Liver (tissue), 9 donors: ENCODE measurements around the gene LMTK2. TPM values are rescaled to one million over a fixed set of nuclear protein-coding genes. Genes with fewer than 3 reads are reported as not detected.

Experiments used
- DNase-seq: peaks from one replicate; pipeline ENCODE4 v3.0.0-alpha.2; 2017; ENCODE audit warnings: low spot score
- H3K27ac ChIP-seq, 2 donors: one replicate each; pipeline ENCODE4 v1.7.0; 2013; ENCODE audit warnings: inconsistent platforms in 2 of 2, low read length in 2 of 2, control low read depth in 1 of 2, low read depth in 1 of 2, mild to moderate bottlenecking in 1 of 2
- H3K27me3 ChIP-seq, 4 donors: one replicate each; pipeline versions ENCODE4 v1.6.1 to v1.7.0; 2013; ENCODE audit warnings: low read length in 3 of 4, inconsistent platforms in 1 of 4, mild to moderate bottlenecking in 1 of 4, moderate library complexity in 1 of 4; ENCODE audit not compliant: control insufficient read depth in 4 of 4, insufficient read depth in 4 of 4
- H3K36me3 ChIP-seq, 4 donors: one replicate each; pipeline versions ENCODE4 v1.6.1 to v1.7.0; 2013; ENCODE audit warnings: low read length in 3 of 4, mild to moderate bottlenecking in 3 of 4, low read depth in 1 of 4, moderate library complexity in 1 of 4; ENCODE audit not compliant: control insufficient read depth in 4 of 4, insufficient read depth in 3 of 4
- H3K4me1 ChIP-seq, 4 donors: one replicate each; pipeline versions ENCODE4 v1.6.1 to v1.7.0; 2013; ENCODE audit warnings: low read length in 3 of 4, mild to moderate bottlenecking in 3 of 4, moderate library complexity in 1 of 4; ENCODE audit not compliant: control insufficient read depth in 4 of 4, insufficient read depth in 4 of 4
- H3K4me3 ChIP-seq, 3 donors: one replicate each; pipeline versions ENCODE4 v1.6.1 to v1.7.0; 2013; ENCODE audit warnings: low read length in 3 of 3, control low read depth in 1 of 3, low read depth in 1 of 3, mild to moderate bottlenecking in 1 of 3
- H3K9ac ChIP-seq, 2 donors: one replicate each; pipeline ENCODE4 v1.7.0; 2013; ENCODE audit warnings: low read length in 2 of 2, mild to moderate bottlenecking in 2 of 2, moderate library complexity in 2 of 2, control low read depth in 1 of 2, low read depth in 1 of 2
- H3K9me3 ChIP-seq, 4 donors: one replicate each; pipeline versions ENCODE4 v1.6.1 to v1.7.0; 2013; ENCODE audit warnings: low read length in 3 of 4; ENCODE audit not compliant: control insufficient read depth in 4 of 4
- EGR1 ChIP-seq, 2 donors: IDR thresholded peaks; 2 replicates each; pipeline ENCODE4 v1.6.1; 2016 to 2018; ENCODE audit warnings: antibody characterized with exemption in 2 of 2, low read depth in 2 of 2
- FOXA1 ChIP-seq: IDR thresholded peaks from 2 replicates; pipeline ENCODE4 v1.6.1; 2016; ENCODE audit warnings: antibody characterized with exemption
- FOXA2 ChIP-seq: IDR thresholded peaks from 2 replicates; pipeline ENCODE4 v1.6.1; 2016; ENCODE audit warnings: antibody characterized with exemption
- GABPA ChIP-seq, 2 donors: IDR thresholded peaks in 1 of 2; conservative IDR thresholded peaks in 1 of 2; 2 replicates each; pipeline ENCODE4 v1.6.1; 2016; ENCODE audit warnings: antibody characterized with exemption in 2 of 2, mild to moderate bottlenecking in 1 of 2, moderate library complexity in 1 of 2
- HNF4A ChIP-seq, 2 donors: conservative IDR thresholded peaks; 2 replicates each; pipeline ENCODE4 v1.6.1; 2016; ENCODE audit warnings: antibody characterized with exemption in 2 of 2, mild to moderate bottlenecking in 2 of 2
- HNF4G ChIP-seq: IDR thresholded peaks from 2 replicates; pipeline ENCODE4 v1.6.1; 2016; ENCODE audit warnings: antibody characterized with exemption
- JUND ChIP-seq, 2 donors: IDR thresholded peaks; 2 replicates each; pipeline ENCODE4 v1.6.1; 2016; ENCODE audit warnings: antibody characterized with exemption in 2 of 2
- NR2F2 ChIP-seq: IDR thresholded peaks from 2 replicates; pipeline ENCODE4 v1.6.1; 2016; ENCODE audit warnings: antibody characterized with exemption
- RAD21 ChIP-seq, 2 donors: IDR thresholded peaks; 2 replicates each; pipeline ENCODE4 v1.6.1; 2016; ENCODE audit warnings: antibody characterized with exemption in 2 of 2, mild to moderate bottlenecking in 2 of 2
- RXRA ChIP-seq, 2 donors: IDR thresholded peaks; 2 replicates each; pipeline ENCODE4 v1.6.1; 2017 to 2018; ENCODE audit warnings: antibody characterized with exemption in 2 of 2, mild to moderate bottlenecking in 1 of 2
- SP1 ChIP-seq: IDR thresholded peaks from 2 replicates; pipeline ENCODE4 v1.6.1; 2018; ENCODE audit warnings: antibody characterized with exemption, mild to moderate bottlenecking
- TAF1 ChIP-seq: conservative IDR thresholded peaks from 2 replicates; pipeline ENCODE4 v1.6.1; 2016; ENCODE audit warnings: antibody characterized with exemption, mild to moderate bottlenecking
- YY1 ChIP-seq: IDR thresholded peaks from 2 replicates; pipeline ENCODE4 v1.6.1; 2016; ENCODE audit warnings: antibody characterized with exemption, mild to moderate bottlenecking
- WGBS: extraction: QIAGEN DNeasy Blood & Tissue Kit; methylation state at CpG from one replicate; pipeline ENCODE4 v1.1.7; 2013; 5-methylcytosine and 5-hydroxymethylcytosine counted together
- polyA plus RNA-seq, 2 donors: library from polyadenylated mRNA; stranded (reverse) in 1 of 2; unstranded in 1 of 2; fragments of 200-250 nt in 1 of 2; fragments of >200 nt in 1 of 2; fragmentation: Nextera tagmentation in 1 of 2; extraction: Ambion mirVana in 1 of 2; gene quantifications; one replicate each; pipeline versions ENCODE4 v1.2.1 to v1.2.3, GENCODE V29; 2013 to 2015
- total RNA-seq, 2 donors: library from RNA; depleted of rRNA; stranded (reverse); fragments of >200 nt; gene quantifications; one replicate each; pipeline ENCODE4 v1.2.3, GENCODE V29; 2014
- TF ChIP-seq, protein P1 (sequence below): fragments of 150-350 bp; IDR thresholded peaks from 2 replicates; pipeline ENCODE4 v1.5.1; 2017; ENCODE audit warnings: improper control_type of control experiment, low read depth, low read length; ENCODE audit not compliant: missing input control
- TF ChIP-seq, protein P2 (sequence below): IDR thresholded peaks from 2 replicates; pipeline ENCODE4 v1.6.1; 2016; ENCODE audit warnings: antibody characterized with exemption
- TF ChIP-seq, protein P3 (sequence below): IDR thresholded peaks from 2 replicates; pipeline ENCODE4 v1.6.1; 2016; ENCODE audit warnings: antibody characterized with exemption, mild to moderate bottlenecking
- TF ChIP-seq, protein P4 (sequence below): IDR thresholded peaks from 2 replicates; pipeline ENCODE4 v1.6.1; 2016; ENCODE audit warnings: antibody characterized with exemption
- TF ChIP-seq, protein P5 (sequence below): IDR thresholded peaks from 2 replicates; pipeline ENCODE4 v1.6.1; 2016; ENCODE audit warnings: antibody characterized with exemption
- donor health status: healthy.
- donor health status: healthy.
- donor health status: healthy.
- donor health status: healthy.
- donor health status: healthy.

Gene LMTK2
- total and polyA plus RNA-seq, 4 donors, result 3.1 to 14.3 (median 9.0) TPM

DNA sequence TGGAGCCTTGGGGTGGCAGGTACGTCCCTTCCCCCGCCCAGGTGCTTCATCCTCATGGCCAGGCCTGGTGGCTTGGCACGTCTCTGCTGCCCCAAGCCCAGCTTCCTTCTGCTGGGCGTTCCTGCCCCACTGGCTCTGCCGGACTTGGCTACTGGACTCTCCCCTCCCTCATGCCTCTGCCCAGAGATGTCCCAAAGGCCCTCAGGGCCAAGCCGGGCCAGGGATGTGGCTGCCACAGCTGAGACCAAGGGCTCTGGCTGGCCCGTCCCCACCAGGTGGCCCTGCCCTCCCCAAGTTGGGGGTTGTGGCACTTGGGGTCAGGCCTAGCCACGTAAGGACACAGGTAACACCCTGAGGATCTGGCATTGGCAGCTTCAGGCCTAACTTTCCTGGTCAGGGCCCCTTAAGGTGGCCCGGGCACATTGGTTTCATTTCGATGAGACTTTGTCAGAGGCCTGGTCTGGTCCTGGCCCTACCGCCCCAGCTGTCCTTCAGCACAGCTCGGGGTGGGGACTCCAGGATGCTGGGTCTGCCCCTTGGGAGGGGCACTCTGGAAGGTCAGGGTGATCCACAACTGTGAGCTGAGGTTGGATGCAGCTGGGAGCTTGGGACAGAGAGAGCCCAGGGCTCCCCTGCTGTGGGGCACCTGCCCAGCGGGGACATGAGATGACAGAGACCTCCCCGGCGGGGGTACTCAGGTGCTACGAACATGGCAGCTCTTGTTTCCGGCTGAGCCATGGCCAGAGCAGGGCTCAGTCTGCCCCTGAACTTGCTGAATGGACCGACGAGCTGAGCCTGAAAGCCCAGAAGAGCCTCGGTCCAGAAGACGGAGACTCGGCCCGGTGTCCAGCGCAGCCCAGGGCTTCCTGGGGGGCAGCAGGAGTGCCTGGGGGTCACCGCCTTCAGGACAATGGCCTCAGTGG, 107.5 kb downstream of the LMTK2 start:
- no peak for DNase-seq
- TF ChIP-seq HNF4A (conservative IDR thresholded peaks at IDR 0.05) (no peak), TAF1 (no peak), JUND (IDR thresholded peaks at IDR 0.05) (no peak), FOXA2 (no peak), FOXA1 (no peak), SP1 (no peak)
- TF ChIP-seq, protein P1, sequence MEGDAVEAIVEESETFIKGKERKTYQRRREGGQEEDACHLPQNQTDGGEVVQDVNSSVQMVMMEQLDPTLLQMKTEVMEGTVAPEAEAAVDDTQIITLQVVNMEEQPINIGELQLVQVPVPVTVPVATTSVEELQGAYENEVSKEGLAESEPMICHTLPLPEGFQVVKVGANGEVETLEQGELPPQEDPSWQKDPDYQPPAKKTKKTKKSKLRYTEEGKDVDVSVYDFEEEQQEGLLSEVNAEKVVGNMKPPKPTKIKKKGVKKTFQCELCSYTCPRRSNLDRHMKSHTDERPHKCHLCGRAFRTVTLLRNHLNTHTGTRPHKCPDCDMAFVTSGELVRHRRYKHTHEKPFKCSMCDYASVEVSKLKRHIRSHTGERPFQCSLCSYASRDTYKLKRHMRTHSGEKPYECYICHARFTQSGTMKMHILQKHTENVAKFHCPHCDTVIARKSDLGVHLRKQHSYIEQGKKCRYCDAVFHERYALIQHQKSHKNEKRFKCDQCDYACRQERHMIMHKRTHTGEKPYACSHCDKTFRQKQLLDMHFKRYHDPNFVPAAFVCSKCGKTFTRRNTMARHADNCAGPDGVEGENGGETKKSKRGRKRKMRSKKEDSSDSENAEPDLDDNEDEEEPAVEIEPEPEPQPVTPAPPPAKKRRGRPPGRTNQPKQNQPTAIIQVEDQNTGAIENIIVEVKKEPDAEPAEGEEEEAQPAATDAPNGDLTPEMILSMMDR, result no peak
- Histone ChIP-seq H3K9ac (no peak overlapping the region), H3K9me3 (no peaks in the 10 kb centered on the region), H3K4me3 (no peak overlapping the region), H3K4me1 (peaks cover 0 to 7% (median 0%) of the 10 kb centered on the region in 4 donors), H3K36me3 (peaks cover 0 to 4% (median 0%) of the 10 kb centered on the region in 4 donors), H3K27me3 (no peaks in the 10 kb centered on the region), H3K27ac (no peak overlapping the region)
- 88% methylated on average over 25 of the region's 25 CpGs for WGBS

DNA sequence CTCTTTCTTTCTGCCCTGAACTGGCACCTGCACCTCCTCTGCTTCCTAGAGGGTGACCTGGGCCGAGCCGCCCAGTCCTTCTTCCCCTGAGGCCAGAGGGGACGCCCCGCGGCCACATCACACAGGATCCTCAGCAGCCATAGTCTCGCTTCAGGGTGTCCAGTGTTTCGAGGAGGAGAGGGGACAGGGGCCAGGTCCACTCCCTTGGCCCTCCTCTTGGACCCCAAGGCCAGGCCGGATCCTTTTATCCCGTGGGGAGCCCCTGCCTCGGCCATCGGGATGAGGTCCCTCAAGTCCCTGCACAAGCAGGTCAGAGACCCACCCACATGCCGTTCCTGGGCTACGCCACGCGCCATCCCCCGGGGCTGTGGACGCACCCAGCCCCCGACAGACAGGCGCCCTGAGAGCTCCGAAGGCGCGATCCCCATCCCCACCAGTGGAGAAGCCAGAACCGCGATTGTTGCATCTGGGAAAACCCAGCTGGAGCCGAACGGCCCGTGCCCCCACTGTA, 108.2 kb downstream of the LMTK2 start:
- TF ChIP-seq FOXA2 (no peak), JUND (IDR thresholded peaks at IDR 0.05) (no peak), RXRA (IDR thresholded peaks at IDR 0.05) (no peak), RAD21 (IDR thresholded peaks at IDR 0.05) (no peak), YY1 (no peak), EGR1 (IDR thresholded peaks at IDR 0.05; ENCODE audit: low read depth in 2 of 2) (no peak), NR2F2 (no peak), FOXA1 (no peak), GABPA (IDR thresholded peaks at IDR 0.05 in 1 of 2, conservative IDR thresholded peaks at IDR 0.05 in 1 of 2) (no peak), HNF4G (no peak), SP1 (no peak), TAF1 (no peak), HNF4A (conservative IDR thresholded peaks at IDR 0.05) (no peak)
- TF ChIP-seq, protein P2, sequence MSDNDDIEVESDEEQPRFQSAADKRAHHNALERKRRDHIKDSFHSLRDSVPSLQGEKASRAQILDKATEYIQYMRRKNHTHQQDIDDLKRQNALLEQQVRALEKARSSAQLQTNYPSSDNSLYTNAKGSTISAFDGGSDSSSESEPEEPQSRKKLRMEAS, result no peak
- TF ChIP-seq, protein P1, result no peak
- TF ChIP-seq, protein P3, sequence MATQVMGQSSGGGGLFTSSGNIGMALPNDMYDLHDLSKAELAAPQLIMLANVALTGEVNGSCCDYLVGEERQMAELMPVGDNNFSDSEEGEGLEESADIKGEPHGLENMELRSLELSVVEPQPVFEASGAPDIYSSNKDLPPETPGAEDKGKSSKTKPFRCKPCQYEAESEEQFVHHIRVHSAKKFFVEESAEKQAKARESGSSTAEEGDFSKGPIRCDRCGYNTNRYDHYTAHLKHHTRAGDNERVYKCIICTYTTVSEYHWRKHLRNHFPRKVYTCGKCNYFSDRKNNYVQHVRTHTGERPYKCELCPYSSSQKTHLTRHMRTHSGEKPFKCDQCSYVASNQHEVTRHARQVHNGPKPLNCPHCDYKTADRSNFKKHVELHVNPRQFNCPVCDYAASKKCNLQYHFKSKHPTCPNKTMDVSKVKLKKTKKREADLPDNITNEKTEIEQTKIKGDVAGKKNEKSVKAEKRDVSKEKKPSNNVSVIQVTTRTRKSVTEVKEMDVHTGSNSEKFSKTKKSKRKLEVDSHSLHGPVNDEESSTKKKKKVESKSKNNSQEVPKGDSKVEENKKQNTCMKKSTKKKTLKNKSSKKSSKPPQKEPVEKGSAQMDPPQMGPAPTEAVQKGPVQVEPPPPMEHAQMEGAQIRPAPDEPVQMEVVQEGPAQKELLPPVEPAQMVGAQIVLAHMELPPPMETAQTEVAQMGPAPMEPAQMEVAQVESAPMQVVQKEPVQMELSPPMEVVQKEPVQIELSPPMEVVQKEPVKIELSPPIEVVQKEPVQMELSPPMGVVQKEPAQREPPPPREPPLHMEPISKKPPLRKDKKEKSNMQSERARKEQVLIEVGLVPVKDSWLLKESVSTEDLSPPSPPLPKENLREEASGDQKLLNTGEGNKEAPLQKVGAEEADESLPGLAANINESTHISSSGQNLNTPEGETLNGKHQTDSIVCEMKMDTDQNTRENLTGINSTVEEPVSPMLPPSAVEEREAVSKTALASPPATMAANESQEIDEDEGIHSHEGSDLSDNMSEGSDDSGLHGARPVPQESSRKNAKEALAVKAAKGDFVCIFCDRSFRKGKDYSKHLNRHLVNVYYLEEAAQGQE, result no peak
- TF ChIP-seq, protein P4, sequence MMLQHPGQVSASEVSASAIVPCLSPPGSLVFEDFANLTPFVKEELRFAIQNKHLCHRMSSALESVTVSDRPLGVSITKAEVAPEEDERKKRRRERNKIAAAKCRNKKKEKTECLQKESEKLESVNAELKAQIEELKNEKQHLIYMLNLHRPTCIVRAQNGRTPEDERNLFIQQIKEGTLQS, result no peak
- TF ChIP-seq, protein P5, sequence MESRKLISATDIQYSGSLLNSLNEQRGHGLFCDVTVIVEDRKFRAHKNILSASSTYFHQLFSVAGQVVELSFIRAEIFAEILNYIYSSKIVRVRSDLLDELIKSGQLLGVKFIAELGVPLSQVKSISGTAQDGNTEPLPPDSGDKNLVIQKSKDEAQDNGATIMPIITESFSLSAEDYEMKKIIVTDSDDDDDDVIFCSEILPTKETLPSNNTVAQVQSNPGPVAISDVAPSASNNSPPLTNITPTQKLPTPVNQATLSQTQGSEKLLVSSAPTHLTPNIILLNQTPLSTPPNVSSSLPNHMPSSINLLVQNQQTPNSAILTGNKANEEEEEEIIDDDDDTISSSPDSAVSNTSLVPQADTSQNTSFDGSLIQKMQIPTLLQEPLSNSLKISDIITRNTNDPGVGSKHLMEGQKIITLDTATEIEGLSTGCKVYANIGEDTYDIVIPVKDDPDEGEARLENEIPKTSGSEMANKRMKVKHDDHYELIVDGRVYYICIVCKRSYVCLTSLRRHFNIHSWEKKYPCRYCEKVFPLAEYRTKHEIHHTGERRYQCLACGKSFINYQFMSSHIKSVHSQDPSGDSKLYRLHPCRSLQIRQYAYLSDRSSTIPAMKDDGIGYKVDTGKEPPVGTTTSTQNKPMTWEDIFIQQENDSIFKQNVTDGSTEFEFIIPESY, result no peak
- H3K9me3 ChIP-seq, result no peaks in the 10 kb centered on the region
- no peaks in the 10 kb centered on the region for H3K27me3 ChIP-seq
- WGBS, result 96% methylated on average over 27 of the region's 27 CpGs
- peaks cover 0 to 4% (median 0%) of the 10 kb centered on the region in 4 donors for H3K36me3 ChIP-seq
- no peak overlapping the region for H3K9ac ChIP-seq
- H3K4me3 ChIP-seq, result no peak overlapping the region
- DNase-seq, result no peak
- H3K4me1 ChIP-seq, result peaks cover 0 to 7% (median 0%) of the 10 kb centered on the region in 4 donors
- H3K27ac ChIP-seq, result no peak overlapping the region
